H7 (cell line): Measurements from ENCODE around the gene SLC9A1. TPM values are rescaled to one million over a fixed set of nuclear protein-coding genes. Genes with fewer than 3 reads are reported as not detected.

Experiments used
- DNase-seq: peaks from one replicate; pipeline ENCODE4 v3.0.0; 2012
- H3K27me3 ChIP-seq: 2 replicates; pipeline ENCODE4 v1.6.0; 2011; ENCODE audit warnings: mild to moderate bottlenecking, low read length; ENCODE audit not compliant: control insufficient read depth, insufficient read depth
- H3K36me3 ChIP-seq: replicated peaks from 2 replicates; pipeline ENCODE4 v1.5.1; 2011; ENCODE audit warnings: low read length; ENCODE audit not compliant: control insufficient read depth, insufficient read depth
- H3K4me3 ChIP-seq: 2 replicates; pipeline ENCODE4 v1.5.1; 2011; ENCODE audit warnings: low read depth, mild to moderate bottlenecking, control low read depth, low read length, moderate library complexity; ENCODE audit not compliant: insufficient read depth
- total RNA-seq: library from RNA; depleted of rRNA; stranded (reverse); fragments of >200 nt; shearing (Covaris generic); gene quantifications from 2 replicates; pipeline ENCODE4 v1.2.3, GENCODE V29; 2014

SLC9A1 gene
- total RNA-seq, 1 experiment from 2014 or later = 13.1 TPM

DNA sequence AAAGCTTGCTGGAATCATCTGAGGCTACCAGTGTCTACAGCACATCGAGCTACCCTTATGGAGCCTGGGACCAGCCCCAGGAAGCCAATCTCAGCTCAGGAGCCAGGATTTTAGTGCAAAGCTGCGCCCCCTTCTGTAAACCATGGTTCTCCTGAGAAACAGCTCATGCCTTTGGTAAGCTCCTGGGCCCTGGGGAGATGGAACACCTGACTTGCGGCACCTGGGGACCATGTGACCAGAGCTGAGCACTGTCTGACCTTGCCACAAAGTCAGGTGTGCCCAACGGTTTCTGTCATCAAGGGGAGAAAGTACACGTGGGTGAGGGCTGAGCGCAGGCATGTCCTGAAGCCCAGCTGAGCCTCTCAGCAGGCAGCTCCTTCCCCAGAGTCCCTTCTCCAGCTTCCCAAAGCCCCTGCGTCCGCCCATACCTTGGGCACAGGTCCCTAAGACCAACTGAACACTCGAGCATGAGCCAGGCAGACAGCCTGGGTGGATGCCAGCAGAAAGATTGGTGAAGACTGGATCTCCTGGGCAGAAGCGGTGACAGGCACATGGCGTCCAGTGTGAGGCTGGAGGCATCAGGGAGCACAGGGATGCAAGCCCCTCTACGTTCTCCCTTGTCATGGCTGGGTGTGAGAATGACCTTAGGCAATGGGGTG is 84.4 kb downstream of the SLC9A1 start:
- Histone ChIP-seq H3K4me3 (no peak overlapping the region), H3K36me3 (no peaks in the 10 kb centered on the region), H3K27me3 (no peaks in the 10 kb centered on the region)
- DNase-seq = peak; percentile 83

DNA sequence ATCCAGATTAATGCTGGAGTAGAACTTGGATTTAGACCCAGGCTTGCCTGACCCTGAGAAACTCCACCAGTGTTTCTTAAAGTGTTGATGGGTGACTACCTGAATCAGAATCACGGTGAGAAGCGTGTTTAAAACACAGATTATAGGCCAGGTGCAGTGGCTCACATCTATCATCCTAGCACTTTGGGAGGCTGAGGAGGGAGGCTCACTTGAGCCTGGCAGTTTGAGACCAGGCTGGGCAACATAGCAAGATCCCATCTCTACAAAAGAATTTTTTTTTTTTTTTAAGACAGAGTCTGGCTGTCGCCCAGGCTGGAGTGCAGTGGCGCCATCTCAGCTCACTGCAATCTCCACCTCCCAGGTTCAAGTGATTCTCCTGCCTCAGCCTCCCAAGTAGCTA is 86.0 kb downstream of the SLC9A1 start:
- no peaks in the 10 kb centered on the region for H3K27me3 ChIP-seq
- no peak for DNase-seq
- no peak overlapping the region for H3K4me3 ChIP-seq
- no peaks in the 10 kb centered on the region for H3K36me3 ChIP-seq

DNA sequence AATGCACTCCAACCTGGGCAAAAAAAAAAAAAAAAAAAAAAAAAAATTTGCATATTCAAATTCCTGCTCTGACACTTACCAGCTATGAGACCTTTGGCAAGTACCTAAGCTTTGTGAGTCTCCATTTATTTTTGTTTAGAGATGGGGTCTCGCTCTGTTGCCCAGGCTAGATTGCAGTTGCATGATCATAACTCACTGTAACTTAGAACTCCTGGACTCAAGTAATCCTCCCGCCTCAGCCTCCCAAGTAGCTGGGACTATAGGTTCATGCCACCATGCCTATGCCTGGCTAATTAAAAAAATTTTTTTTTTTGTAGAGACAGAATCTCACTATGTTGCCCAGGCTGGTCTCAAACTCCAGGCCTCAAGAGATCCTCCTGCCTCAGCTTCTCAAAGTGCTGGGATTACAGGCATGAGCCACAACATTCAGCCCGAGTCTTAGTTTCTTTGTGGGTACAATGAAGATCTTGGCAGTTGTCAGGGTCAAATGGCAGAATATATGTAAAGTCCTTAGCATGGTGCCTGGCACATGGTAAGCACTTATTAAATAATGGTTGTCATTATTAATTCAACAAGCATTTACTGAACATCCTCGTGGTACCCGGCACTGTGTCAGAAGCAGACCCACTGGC is 88.8 kb downstream of the SLC9A1 start:
- no peak for DNase-seq
- Histone ChIP-seq H3K27me3 (no peaks in the 10 kb centered on the region), H3K36me3 (no peaks in the 10 kb centered on the region), H3K4me3 (no peak overlapping the region)

DNA sequence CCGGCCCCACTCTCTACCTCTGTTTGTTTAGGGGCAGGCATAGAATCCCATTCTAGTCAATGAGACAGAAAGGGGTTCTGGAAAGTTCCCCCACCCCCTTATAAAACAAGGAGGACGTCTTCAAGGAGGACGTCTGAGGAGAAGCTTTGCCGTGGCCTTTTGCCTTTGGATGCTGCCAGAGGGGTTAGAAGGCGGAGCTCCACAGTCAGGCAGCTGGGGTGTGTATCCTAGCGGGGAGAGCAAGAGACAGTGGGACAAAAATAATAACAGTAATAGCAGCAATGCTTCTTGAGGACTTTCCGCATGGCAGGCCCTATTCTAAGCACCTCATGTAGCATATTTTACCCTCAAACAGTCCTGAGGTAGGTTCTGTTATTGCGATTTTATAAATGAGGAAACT is 94.0 kb downstream of the SLC9A1 start:
- no peak for DNase-seq
- no peaks in the 10 kb centered on the region for H3K27me3 ChIP-seq
- H3K36me3 ChIP-seq = no peaks in the 10 kb centered on the region
- H3K4me3 ChIP-seq = no peak overlapping the region

DNA sequence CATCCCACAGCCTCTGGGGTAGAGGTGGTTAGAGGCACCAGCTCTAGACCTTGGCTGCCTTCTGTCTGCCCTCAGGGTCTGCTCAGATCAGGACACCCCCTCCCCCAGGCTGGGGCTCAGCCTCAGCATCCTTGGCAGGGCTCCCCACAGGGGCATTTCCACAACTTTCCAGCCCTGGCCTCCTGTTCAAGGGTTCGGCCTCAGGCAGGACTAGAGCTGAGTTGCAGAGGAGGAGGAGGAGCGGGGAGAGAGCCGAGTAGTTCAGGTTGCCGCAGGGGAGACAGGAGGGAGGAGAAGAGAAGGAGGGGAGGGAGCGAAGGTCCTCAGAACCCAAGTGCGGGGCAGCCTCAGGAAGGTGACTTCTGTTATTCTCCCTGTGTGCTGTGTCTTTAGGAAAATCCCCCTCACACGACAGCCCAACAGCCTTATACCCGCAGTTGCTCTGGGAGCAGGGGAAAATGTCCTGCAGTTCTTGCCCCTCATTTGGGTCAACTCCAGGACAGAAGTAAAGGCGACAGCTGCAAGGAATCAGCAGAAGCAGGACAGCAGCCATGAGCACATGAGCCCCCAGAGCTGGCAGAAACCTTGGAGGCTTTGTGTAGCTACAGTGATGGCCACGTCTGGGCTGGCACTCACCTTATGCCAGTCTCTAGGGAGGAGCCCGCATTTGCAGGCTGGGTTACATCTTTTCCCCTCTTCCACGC is 95.8 kb downstream of the SLC9A1 start:
- Histone ChIP-seq H3K36me3 (no peaks in the 10 kb centered on the region), H3K27me3 (no peaks in the 10 kb centered on the region), H3K4me3 (no peak overlapping the region)
- DNase-seq = peak; percentile 60

- H3K4me3 ChIP-seq = no peak overlapping the region
- H3K27me3 ChIP-seq = no peaks in the 10 kb centered on the region
- DNase-seq = peak; percentile 77
- H3K36me3 ChIP-seq = no peaks in the 10 kb centered on the region
These were observed 96.9 kb downstream of the SLC9A1 start for GRCh38 chr1:27057801-27058625.

DNA sequence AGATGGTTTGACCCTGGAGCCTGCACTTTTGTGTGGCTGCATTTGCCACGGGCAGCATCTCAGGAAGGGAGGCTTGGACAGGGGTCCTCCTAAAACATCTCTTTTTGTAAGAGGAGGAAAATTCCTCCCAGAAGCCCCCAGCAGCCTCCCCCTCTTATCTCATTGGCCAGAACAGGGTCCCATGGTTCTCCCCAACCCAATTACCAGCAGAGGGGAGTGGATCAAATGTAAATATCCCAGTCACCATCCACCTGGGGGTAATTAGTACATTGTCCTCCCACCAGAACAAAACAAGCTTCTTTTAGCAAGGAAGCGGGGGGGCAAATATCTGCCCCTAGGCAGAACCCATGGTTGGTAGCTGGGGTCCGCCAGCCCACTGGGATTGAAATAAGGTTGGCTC is 97.5 kb downstream of the SLC9A1 start:
- Histone ChIP-seq H3K36me3 (no peaks in the 10 kb centered on the region), H3K4me3 (no peak overlapping the region), H3K27me3 (no peaks in the 10 kb centered on the region)
- peak; percentile 76 for DNase-seq

DNA sequence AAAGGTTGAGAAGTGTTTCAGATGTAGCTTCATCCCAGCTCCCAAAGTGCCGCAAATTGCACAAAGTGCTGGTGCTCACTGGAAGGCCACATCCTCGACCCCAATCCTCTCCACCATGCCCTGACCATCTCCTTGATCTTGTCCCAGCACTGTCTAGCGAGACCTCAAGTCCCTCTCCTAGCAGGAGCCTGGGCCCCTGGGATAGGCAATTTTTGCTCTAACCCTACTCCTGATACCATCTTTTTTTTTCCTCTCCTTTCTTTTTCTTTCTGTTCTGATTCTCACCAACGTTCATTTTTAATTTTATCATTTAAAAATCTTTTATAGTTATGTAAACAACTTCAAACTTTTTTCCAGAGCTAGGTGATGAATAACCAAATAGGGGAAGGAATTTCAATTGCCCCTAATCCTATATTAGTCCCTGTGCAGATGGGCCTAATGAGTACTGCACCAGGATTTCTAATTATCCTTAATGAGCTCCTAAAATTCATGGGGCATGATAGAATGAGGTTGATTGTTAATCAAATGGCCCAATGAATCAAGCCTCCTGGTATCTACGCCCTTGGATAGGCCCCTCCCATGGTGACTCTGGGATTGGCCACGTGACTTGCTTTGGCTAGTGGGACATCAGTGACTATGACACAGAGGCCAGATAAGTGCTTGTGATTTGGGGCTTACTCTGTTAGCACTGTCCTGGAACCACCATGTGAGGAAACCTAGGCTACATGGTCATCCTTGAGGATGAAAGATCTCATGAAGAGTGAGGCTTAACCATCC is 100.8 kb downstream of the SLC9A1 start:
- Histone ChIP-seq H3K27me3 (no peaks in the 10 kb centered on the region), H3K4me3 (no peak overlapping the region)

DNA sequence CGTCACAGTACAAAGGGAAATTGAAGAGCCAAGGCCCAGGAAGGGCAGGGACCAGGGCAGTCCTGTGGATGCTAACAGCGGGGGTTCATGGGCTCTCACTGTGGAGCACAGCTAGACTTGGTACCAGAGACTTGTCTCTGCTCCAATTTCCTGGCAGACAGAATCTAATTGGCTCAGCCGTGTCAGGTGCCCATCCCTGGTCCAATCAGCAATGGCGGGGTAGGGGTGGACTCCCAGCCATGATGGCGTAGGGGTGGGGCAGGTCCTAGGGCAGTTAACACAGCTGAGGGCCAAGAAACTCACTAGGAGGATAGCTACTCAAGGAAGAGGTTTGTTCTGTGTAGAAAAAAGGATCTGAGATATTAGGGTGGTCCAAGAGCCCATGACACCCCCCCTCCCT is 102.4 kb downstream of the SLC9A1 start:
- peak; percentile 47 for DNase-seq
- no peaks in the 10 kb centered on the region for H3K27me3 ChIP-seq
- no peaks in the 10 kb centered on the region for H3K36me3 ChIP-seq
- H3K4me3 ChIP-seq = no peak overlapping the region

More for the DNA sequence above, 100.8 kb downstream of the SLC9A1 start:
- H3K36me3 ChIP-seq = no peaks in the 10 kb centered on the region
- no peak for DNase-seq

DNA sequence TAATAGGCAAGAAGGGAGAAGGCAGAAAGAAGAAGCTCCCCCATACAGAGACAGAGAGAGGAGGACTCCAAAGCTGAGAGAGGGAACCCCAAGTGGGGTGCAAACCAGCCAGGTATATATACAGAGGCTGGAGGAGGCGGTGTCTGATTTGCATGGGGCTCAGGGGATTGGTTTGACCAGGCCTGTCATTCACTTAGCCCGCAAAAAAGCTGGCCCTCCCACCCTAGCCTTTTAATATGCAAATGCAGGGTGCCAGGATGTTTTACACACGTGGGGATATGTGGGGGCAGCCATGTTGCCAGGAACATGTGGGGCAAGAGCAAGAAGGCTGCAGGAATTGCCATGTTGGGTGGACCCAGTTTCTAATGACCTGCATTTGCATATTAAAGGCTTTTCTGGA is 105.3 kb downstream of the SLC9A1 start:
- Histone ChIP-seq H3K36me3 (no peaks in the 10 kb centered on the region), H3K4me3 (no peak overlapping the region), H3K27me3 (no peaks in the 10 kb centered on the region)
- DNase-seq = peak; percentile 68

GRCh38 chr1:27049100-27049499 is 105.8 kb downstream of the SLC9A1 start:
- Histone ChIP-seq H3K27me3 (no peaks in the 10 kb centered on the region), H3K36me3 (no peaks in the 10 kb centered on the region), H3K4me3 (no peak overlapping the region)
- no peak for DNase-seq
